CD4-positive, alpha-beta T cell treated with Interleukin-1 beta for 1 hour (primary cell): ENCODE measurements around the gene HBEGF.
"Not testable (repeated sequence)": the region's sequence is repeated elsewhere in the genome, so short reads cannot be mapped to it uniquely, and the experiment has no call there.

Experiments
- DNase-seq, 2 donors: peaks; one replicate each; pipeline ENCODE4 v3.0.0-alpha.2; 2020 to 2022

The HBEGF gene

DNA sequence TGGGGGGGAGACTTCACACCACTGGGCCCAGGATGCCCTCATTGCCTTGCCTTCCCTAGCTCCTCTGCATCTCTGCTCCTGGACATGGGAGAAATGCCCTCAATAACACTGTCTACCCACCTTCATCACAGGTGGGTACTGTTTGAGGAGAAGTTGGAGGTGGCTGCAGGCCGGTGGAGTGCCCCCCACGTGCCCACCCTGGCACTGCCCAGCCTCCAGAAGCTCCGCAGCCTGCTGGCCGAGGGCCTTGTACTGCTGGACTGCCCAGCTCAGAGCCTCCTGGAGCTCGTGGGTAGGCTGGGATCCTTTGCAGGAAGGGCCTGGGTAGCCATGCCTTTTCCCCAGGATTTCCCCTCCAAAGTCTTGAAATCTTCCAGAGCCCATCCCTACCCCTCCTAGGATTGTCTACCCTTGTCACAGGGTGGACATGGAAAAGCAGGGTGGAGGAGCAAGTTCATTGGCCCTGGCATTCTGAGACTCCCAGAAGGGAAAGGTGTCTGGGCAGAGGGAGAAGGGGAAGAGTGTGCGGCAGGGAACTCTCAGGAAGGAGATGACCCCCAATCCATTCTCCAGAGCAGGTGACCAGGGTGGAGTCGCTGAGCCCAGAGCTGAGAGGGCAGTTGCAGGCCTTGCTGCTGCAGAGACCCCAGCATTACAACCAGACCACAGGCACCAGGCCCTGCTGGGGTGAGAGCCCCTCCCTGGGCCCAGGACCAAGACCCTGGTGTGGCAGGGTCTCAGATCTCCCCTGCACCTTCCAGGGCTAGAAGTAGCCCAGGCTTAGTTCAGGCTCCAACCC is 14.5 kb upstream of the HBEGF start:
- no peak for DNase-seq

DNA sequence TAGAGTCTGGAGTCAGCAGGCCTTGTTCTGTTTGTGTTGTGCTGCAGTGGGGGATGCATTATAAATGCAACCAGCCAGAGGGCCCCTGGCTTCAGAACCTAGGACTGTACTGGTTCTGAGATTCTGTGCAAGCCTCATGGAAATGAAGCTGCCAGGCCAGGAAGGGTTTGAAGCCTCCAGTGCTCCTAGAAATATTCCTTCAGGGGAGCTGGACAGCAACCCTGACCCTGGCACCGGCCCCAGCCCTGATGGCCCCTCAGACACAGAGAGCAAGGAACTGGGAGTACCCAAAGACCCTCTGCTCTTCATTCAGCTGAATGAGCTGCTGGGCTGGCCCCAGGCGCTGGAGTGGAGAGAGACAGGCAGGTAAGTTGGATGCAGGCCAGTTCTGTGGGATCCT is 13.7 kb upstream of the HBEGF start, which contains the start of gene SLC4A9:
TSS of gene SLC4A9 (plus strand) at position 94 of the 400 bp plus-strand sequence. CDS start at position 137, 43 bp downstream.
- no peak for DNase-seq

GRCh38 chr5:140358738-140359310 is 12.4 kb upstream of the HBEGF start:
- no peak for DNase-seq

DNA sequence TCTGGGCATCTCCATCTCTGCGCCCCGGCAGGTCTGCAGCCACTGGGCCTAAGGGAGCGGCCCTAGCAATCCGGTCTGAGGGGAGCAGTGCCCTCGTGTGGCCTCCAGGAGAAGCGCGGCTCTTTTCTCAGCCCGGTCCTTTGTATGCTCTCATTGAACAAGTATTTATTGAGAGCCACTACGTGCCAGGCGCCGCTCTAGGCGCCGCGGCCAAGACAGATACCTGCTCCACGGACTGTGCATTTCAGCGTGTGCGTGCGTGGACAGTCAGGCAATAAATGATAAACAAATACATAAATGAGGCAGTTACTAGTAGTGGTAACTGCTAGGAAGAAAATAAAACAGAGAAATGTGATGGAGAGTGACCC is 11.3 kb upstream of the HBEGF start:
- peak; percentile 78 to 80 for DNase-seq

- DNase-seq, result no peak
Observed at GRCh38 chr5:140356853-140357725, 10.7 kb upstream of the HBEGF start.

DNA sequence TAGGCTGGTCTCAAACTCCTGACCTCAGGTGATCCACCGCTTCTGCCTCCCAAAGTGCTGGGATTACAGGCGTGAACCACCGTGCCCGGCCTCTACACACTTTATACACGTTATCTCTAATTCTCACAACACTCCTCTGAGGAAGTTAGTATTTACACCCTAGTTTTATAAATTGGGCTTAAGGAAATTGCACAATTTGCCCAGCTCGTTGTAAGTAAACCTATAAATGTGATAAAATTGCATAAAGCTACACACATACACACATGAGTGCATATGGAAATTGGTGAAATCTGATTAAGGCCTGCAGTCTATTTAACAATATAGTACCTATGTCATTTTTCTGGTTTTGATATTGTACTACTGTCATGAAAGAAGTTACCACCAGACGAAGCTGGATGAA is 9.1 kb upstream of the HBEGF start:
- DNase-seq, result no peak

- peak; percentile 49 to 86 for DNase-seq
Observed at GRCh38 chr5:140351609-140352334, 5.4 kb upstream of the HBEGF start.

DNA sequence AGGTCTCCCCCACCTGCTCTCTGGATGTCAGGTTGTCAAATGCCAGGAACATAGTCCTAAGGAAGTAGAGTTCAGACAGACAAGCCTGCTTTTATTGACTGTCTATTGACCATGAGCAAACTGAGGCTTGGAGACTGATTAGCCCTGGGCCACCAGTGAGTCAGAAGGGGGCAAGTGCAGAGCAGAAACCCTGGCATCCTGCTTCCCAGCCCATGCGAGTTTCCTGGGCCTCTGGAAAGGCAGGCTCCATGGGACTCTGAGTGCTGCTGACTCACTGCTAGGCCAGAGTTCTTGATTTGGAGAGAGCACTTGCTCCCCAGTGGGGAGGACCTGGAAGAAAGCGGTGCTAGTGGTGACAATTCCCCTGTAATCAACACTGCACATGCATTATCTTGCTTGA is 2.8 kb upstream of the HBEGF start:
- no peak for DNase-seq

DNA sequence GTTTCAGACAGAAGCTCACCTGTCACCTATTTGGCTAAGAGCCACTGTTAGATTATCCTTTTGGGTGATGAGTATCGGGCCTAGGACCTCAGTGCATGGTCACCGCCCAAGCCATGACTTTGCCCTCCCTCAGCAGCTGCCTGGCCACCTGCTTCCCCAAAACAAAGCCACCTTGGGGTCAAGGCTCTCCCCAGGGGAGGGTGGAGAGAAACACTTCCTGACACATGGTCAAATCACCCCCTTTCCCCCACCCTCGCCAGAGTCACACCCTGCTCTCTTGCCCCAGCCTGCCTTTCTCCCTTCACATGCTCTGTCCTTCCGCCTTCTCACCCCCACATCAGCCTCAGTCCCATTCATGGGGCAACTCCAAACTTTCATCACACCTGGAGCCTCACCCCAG is 1.7 kb upstream of the HBEGF start:
- no peak for DNase-seq

DNA sequence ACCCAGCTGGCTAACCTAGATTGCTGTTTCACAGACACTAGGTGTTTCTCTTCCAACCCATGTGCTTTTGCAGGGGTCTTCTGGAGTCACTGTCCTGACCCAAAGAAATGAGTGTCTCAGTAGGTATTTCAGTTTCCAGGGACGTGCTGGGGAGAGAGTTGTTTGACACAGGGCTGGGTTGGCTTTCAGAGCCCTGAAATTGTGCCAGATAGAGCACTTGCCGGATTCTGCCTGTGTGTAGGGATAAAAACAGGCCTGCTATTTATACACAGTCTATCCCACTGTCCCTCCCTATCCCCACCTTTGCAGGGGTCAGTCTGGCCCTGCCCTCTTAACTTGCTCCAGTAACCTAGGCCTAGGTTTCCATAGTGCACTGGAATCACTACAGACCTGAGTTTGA is 957 bp upstream of the HBEGF start:
- DNase-seq, result no peak

DNA sequence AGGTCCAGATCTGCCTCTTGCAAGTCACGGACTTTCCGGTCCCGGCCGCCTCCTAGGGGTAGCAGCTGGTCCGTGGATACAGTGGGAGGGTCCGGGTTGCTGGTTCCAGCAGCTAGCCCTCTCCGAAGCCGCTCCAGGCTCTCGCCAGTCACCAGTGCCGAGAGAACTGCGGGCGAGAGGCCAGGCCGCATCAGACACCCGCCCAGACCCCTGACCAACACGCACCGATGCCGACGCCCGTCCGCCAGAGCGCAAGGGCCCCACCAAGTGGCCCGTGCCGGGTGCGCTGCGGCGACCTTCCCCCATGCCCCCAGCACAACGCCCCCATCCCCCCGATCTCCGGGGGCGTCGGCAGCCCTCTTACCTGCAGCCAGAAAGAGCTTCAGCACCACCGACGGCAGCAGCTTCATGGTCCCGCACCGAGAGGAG is 470 bp downstream of the HBEGF start:
- DNase-seq, result peak in 1 of 2 donors; percentile 33

- no peak for DNase-seq
Observed at GRCh38 chr5:140344683-140345423, 1.6 kb downstream of the HBEGF start.

- not testable (repeated sequence) for DNase-seq
Observed at GRCh38 chr5:140343849-140344248, 2.6 kb downstream of the HBEGF start.

DNA sequence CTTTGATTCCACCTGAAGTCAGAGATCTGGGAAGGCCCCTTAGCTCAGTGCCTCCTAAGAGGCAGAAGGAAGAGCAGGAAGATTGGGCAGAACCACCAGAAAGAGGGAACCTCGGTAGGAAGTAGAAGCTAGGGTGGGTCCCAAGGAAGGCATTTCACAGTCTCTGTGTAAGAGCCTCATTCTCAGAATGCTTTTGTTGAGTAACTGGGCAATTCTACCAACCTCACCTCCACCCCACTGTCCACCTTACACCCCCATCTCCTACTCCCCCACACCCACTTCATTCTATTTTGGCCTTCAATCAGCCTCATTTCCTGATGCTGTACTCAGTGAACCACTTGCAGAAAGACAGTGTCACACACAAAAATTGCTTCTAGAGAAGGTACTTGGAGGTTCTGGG is 3.5 kb downstream of the HBEGF start:
- DNase-seq, result no peak

DNA sequence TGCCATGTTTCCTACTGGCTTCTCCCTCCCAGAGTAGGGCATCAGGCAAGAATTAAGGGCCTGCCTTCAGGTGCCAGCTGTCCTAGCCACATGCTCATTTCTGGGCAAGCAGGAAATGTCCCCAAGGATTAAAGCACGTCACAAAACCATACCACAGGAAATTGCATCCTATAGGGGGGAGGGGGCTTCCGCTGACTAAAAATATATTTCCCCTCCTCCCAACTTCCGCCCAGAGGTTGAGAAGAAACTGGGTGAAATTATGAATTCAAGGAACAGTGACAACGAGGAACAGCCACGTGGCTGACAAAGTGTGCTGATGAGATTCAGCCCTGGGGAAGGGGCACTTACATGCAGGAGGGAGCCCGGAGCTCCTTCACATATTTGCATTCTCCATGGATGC is 4.1 kb downstream of the HBEGF start:
- peak; percentile 39 to 63 for DNase-seq

DNA sequence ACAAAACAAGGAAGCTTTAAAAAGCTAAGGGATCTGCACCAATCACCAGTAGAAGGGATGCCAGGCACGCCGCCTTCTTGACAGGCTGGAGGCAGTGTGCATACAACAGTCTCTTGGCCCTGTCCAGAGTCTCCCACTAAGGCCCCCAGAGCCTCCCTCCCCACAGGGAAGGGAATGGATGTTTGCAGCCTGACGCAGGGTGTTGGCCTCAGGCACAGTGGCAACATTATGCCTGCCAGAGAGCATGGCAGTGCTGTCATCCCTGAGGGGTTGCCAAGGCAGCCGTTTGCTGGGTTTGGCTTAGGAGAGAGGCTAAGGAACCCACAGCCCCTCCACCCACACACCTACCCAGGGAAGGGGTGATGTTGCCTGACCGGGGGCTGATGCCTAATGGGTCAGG is 4.8 kb downstream of the HBEGF start:
- no peak for DNase-seq

GRCh38 chr5:140340605-140341121 is 5.7 kb downstream of the HBEGF start:
- DNase-seq, result no peak

DNA sequence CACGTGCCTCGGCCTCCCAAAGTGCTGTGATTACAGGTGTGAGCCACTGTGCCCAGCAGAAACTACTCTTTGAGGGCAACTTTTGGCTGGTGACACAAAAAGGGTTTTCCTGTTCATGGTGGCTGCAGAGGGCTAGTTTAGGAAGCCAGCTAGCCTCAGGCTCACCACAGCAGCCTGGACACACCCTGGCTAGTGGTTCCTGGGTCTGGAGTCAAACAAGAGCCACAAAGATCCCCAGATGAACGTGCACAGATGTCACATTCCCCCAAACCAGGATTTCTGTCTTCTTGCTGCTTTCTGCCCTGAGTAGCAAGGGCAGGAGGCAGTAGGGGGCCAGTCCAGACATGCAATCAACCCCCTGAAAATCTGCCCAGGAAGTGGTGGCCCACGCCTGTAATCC is 6.8 kb downstream of the HBEGF start:
- no peak for DNase-seq

- no peak for DNase-seq
Observed at GRCh38 chr5:140338908-140339307, 7.5 kb downstream of the HBEGF start.

DNA sequence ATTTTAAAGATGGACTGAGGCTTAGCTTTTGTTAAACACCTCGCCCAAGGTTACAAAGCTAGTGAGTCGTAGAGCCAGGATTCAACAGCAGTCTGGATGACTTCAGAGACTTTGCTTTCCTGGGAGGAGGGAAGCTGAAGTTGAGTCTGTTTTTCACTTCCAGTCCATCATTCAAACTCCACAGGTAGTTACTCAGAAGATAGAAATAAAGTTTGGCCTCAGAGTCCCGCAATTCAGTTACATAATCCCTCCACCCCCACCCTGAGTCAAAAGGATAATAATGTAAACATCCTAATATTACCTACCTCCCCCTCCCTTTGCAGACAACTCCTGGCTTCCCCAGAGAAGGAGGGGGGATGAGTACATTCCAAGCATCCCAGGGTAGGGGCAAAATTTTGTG is 8.1 kb downstream of the HBEGF start:
- DNase-seq, result no peak

- DNase-seq, result no peak
Observed at GRCh38 chr5:140337880-140338279, 8.5 kb downstream of the HBEGF start.

DNA sequence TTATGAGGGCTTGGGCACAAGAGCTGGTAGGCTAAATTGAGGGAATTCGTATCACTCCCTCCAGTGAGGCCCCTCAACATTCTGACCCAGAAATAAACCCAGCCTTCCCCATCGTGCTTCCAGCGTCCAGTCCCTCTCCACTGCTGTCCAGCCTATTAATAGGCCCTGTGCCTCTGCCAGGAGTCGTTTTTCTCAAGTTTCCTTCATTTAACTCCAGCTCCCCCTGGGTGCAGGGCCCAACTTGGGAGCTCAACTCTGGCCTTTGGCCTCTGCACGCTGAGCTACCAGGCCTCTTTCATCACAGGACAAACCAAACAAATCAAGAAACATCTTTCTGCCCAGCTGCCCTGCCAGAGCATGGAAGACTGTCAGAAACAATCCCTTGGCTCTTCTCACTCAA is 10.0 kb downstream of the HBEGF start:
- DNase-seq, result no peak
